IPS DF 4.7 (cell line): ENCODE results near the gene HBS1L.

Experiments used
- DNase-seq: peaks from one replicate; pipeline ENCODE4 v3.0.0-alpha.2; 2013; ENCODE audit warnings: low spot score; ENCODE audit errors: extremely low read depth

Gene HBS1L

GRCh38 chr6:135002229-135002844 lies 52.3 kb downstream of the HBS1L start:
- no peak for DNase-seq

GRCh38 chr6:134999107-134999506 lies 55.5 kb downstream of the HBS1L start:
- no peak for DNase-seq

GRCh38 chr6:134997133-134997995 lies 57.3 kb downstream of the HBS1L start:
- DNase-seq: no peak

GRCh38 chr6:134995536-134995935 lies 59.1 kb downstream of the HBS1L start:
- no peak for DNase-seq

GRCh38 chr6:134994431-134994830 lies 60.2 kb downstream of the HBS1L start:
- DNase-seq: no peak

GRCh38 chr6:134992155-134992554 lies 62.5 kb downstream of the HBS1L start:
- no peak for DNase-seq

GRCh38 chr6:134990262-134990661 lies 64.4 kb downstream of the HBS1L start:
- DNase-seq: no peak

- DNase-seq: no peak
These were observed 69.8 kb downstream of the HBS1L start for GRCh38 chr6:134984821-134985220.

GRCh38 chr6:134983823-134984222 lies 70.8 kb downstream of the HBS1L start:
- DNase-seq: no peak

GRCh38 chr6:134982161-134982560 lies 72.5 kb downstream of the HBS1L start:
- no peak for DNase-seq

- no peak for DNase-seq
These were observed 73.8 kb downstream of the HBS1L start for GRCh38 chr6:134980846-134981245.

GRCh38 chr6:134979142-134979541 lies 75.5 kb downstream of the HBS1L start:
- DNase-seq: no peak

- no peak for DNase-seq
These were observed 80.3 kb downstream of the HBS1L start for GRCh38 chr6:134974370-134974769.

- no peak for DNase-seq
These were observed 86.9 kb downstream of the HBS1L start for GRCh38 chr6:134967711-134968110.

- DNase-seq: no peak
These were observed 90.0 kb downstream of the HBS1L start for GRCh38 chr6:134964451-134965203.

- no peak for DNase-seq
These were observed 92.2 kb downstream of the HBS1L start for GRCh38 chr6:134962421-134962820.

GRCh38 chr6:134961366-134961765 lies 93.3 kb downstream of the HBS1L start:
- DNase-seq: no peak

- DNase-seq: no peak
These were observed 95.0 kb downstream of the HBS1L start for GRCh38 chr6:134959603-134960002.

- DNase-seq: no peak
These were observed 97.9 kb downstream of the HBS1L start for GRCh38 chr6:134956676-134957075.

GRCh38 chr6:134956032-134956431 lies 98.6 kb downstream of the HBS1L start:
- no peak for DNase-seq

- no peak for DNase-seq
These were observed 100.2 kb downstream of the HBS1L start for GRCh38 chr6:134954272-134955000.
